ENCODE measurements around the gene CARNS1. TPM values are rescaled to one million over a fixed set of nuclear protein-coding genes. Genes with fewer than 3 reads are reported as not detected.

Gene CARNS1
- under 0.01 TPM for total RNA-seq

DNA sequence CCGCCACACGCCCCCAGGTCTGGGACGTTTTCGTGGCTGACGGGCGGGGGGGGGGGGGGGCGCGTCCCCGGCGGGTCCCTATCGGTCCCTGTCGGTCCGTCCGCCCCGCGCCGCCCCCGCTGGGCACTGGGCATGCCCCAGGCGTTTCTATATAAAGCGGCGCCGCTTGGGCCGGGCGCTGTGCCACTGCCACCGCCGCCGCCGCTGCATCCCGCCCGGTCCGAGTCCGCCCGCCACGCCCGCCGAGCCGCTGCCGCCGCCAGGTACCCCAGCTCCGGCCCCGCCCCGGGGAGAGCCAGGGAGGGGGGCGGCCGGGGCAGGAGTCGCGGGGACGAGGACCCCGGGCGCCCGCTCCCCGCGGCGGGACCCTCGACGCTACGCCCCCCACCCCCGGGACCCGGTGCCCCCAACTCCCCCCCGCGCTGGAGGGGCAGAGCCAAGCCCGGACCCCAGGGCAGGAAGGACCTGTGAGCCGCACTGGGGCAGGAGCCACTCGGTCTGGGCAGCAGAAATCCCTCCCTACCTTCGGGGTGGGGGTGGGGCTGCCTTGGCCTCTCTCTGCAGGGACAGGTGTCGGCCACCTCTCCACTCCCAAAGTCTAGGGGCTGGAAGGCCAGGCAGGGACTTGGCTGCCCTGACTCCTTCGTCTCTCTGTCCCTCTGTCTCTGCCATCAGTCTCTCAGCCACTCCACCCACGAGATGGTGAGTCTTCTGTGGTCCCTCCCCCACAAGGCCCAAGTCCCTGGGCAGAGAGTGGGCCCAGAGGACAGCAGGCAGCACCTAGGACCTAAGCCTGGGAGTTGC lies at the start of gene CARNS1:
CARNS1 (plus strand) TSS at position 178 of the 804 bp plus-strand sequence; CDS start at position 700, 522 bp downstream.
- DNase-seq (ENCODE audit: low spot score in 2 of 2) (peak; percentile 64 to 77), FAIRE-seq (no peak)

GRCh38 chr11:67365736-67366444 lies 49.6 kb upstream of the CARNS1 start:
- no peak for DNase-seq (ENCODE audit: low spot score in 2 of 2)

GRCh38 chr11:67366546-67366945 lies 48.9 kb upstream of the CARNS1 start:
- DNase-seq (ENCODE audit: low spot score in 2 of 2) (no peak), FAIRE-seq (no peak)

More at GRCh38 chr11:67365736-67366444, 49.6 kb upstream of the CARNS1 start:
- no peak for FAIRE-seq

DNA sequence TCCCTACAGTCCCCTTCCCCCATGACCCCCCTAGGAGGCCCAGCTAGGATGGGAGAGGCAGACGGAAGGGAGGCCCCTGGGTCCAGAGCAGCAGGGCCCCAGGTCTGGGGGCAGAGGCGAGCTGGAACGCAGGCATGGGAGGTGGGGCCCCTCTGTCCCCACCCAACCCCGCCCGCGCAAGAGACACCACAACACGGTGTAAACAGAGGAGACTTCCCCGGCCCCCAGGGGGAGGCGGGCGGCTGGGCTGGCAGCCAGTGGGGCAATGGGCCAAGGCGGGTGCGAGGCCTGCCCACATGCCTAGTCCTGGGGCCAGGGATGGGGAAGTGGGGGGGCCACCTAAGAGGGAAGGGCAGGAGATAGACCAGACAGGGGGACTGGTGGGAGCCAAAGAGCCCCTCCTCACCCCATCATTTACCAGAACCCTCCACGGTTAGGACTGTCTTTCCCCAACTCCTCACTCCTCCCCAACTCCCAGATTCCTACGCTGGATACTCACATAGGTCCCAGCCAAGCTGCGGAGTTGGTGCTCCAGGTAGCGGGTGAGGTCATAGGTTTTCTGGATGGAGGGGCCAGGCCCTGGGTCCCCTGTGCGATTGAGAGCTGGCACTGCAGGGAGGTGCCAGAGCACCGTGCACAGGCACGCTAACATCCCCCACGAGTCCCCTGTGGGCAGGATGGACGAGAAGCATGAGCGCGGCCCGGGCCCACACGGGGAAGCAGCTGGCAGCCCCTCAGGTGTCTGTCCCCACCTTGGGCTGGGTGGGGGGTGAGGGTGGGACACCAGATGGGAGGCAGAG lies 48.3 kb upstream of the CARNS1 start:
- FAIRE-seq, result no peak

DNA sequence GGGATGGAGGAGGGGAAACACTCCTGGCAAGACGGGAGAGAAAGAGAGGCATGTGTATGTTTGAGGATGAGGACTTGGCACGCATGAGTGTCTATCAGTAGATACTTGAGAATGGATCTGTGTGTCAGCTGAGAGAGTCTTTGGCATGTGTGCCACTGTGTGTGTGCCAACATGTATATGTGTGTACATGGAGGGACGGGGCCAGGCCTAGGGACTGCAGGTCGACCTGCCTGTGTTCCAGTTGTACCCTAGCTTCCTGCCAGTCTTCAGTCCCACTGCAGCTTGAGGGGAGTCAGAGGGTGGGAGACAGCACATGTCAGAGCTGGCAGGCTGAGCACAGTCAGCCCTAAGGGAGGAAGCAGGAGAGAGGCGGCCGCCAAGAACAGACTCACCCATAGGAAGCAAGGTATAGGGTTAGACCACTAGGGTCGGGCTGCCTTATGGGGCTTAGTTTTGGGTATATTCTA lies 47.7 kb upstream of the CARNS1 start:
- FAIRE-seq (no peak), DNase-seq (ENCODE audit: low spot score in 2 of 2) (no peak)

More for the DNA sequence above, 48.3 kb upstream of the CARNS1 start:
- no peak for DNase-seq (ENCODE audit: low spot score in 2 of 2)

DNA sequence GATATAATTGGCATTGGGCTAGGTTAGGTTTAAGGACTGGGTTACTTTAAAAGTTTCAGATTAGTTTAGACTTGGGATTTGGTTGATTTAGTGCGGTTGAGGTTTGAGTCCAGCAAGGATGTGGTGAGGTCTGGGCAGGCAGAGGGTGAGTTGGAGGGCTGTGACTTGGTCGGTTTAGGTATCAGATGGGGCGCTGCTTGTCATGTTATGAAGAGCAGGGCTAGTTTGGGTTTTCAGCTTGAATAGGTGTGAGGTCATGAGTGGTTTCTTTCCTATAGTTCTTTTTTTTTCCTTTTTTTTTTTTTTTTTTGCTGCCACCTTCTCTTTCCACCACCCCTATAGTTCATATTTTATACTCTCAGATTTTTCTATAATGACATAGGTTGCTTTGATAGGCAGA lies 46.9 kb upstream of the CARNS1 start:
- DNase-seq (ENCODE audit: low spot score in 2 of 2) (no peak), FAIRE-seq (no peak)

GRCh38 chr11:67369275-67369674 lies 46.2 kb upstream of the CARNS1 start:
- DNase-seq (ENCODE audit: low spot score in 2 of 2), result no peak
- FAIRE-seq, result no peak

GRCh38 chr11:67369801-67370284 lies 45.6 kb upstream of the CARNS1 start:
- no peak for DNase-seq (ENCODE audit: low spot score in 2 of 2)
- no peak for FAIRE-seq

DNA sequence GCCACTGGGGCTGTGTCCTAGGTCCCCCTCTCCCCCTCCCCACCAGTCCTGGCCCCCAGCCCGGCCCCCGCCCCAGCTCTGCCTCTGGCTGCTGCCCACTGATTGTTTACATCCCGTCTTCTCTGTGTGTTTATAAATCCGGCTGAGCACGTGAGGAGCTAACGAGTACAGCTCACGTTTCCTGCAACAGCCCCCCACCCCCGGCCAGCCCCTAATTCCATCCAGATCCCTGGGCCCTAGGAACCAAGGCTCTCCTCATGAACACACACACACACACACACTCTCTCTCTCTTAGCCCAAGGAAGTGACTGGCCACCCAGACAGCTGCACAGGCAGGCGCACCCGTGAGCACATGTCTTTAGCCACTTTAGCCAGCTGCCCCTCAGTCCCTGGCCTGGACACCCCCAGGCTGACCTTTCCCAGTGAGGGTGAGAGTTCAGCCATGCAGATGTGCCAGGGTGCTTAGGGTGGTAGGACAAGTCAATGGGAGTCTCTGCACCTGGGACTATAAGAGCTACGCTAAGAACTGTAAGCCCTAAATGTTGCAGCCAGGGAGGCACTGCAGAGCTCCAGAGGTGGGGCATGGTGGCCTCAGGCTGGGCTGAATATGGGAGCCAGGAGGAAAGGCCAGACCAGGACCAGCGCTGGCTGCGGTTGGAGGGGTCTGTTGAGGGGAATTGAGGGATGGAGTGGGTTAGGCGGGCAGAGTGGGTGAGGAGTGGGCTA lies 45.0 kb upstream of the CARNS1 start:
- DNase-seq (ENCODE audit: low spot score in 2 of 2) (no peak), FAIRE-seq (no peak)

GRCh38 chr11:67371189-67371910 lies 44.1 kb upstream of the CARNS1 start:
- no peak for DNase-seq (ENCODE audit: low spot score in 2 of 2)
- FAIRE-seq, result no peak

- DNase-seq (ENCODE audit: low spot score in 2 of 2) (no peak), FAIRE-seq (no peak)
Measured at GRCh38 chr11:67371911-67372320, 43.6 kb upstream of the CARNS1 start.

GRCh38 chr11:67372321-67372992 lies 43.0 kb upstream of the CARNS1 start:
- FAIRE-seq (no peak), DNase-seq (ENCODE audit: low spot score in 2 of 2) (peak in 1 of 2 donors; percentile 74)

DNA sequence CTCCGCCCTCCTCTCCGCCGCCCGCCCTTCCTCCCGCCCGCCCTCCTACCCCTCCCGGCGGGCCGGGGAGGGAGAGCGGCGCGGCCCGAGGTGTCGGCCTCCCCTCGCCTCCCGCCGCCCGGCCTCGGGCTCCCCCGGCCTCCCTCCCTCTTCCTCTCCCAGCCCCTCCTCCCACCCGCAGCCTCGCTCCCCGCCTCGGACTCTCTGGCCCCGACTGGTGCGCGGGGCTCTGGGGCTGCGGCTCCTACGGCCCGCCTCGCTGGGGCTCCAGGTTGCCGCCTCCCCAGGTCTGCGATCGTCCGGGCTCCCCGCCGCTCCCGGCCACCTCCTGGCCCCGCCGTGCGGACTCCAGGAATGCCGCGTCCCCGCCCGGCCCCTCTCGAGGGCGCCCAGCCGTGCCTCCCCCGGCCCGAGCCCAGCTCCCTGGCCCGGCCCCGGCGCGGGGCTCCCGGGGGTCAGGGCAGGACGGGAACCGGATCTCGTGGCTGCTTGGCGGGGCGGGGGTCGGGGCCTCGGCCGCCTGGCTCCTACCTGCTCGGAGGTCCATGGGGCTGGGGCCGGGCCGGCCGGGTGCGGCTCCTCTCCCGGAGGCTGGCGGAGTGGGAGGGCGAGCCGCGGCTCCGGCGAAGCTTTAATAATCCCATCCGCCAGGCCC lies 42.4 kb upstream of the CARNS1 start, which contains the start of gene CLCF1:
CLCF1 (minus strand) TSS at position 606 of the 655 bp plus-strand sequence; CDS start at position 547, 59 bp downstream.
- FAIRE-seq, result no peak
- DNase-seq (ENCODE audit: low spot score in 2 of 2), result peak; percentile 80 to 83

- DNase-seq (ENCODE audit: low spot score in 2 of 2) (peak; percentile 60 to 78), FAIRE-seq (no peak)
Measured at GRCh38 chr11:67373648-67374570, 41.6 kb upstream of the CARNS1 start.

DNA sequence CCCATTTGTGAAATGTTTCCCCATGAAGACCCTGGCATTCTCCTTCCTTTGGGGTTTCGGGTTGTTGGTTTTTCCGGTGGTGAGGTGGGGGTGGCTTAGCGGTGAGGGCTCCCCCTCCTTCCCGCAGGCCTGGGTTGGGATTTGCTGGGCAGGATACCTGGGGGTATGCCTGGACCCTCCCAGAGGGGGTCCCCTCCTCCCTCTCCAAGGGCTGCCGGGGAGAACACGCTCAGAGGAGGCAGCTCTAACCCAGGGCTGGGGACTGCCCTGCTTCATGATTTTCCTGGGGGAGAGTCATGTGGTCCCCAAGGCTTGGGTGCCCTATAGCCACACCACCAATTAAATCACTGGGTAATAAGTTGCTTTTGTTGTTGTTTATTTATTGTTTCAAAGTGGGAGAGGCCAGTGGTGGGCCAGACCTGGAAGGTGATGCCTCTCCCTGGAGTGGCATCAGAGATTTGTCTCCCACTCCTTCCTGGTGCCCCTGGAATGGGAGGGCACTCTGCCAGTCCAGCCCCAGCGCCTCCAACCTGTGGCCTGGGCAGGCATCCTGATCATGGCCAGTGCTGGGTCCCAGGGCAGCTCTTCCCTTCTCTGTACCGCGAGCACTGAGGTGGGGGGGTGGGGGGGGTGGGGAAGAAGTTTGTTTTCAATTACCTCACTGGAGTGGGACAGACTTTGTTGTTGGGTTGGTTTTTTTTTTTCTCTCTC lies 40.8 kb upstream of the CARNS1 start:
- no peak for DNase-seq (ENCODE audit: low spot score in 2 of 2)
- FAIRE-seq, result no peak

- FAIRE-seq, result no peak
- no peak for DNase-seq (ENCODE audit: low spot score in 2 of 2)
Measured at GRCh38 chr11:67375320-67376055, 40.0 kb upstream of the CARNS1 start.

All from frontal cortex (tissue), 4 donors.